Astrocyte of the spinal cord (primary cell): ENCODE data around the gene EEF1AKMT4.

Experiments
- DNase-seq: peaks from one replicate; pipeline ENCODE4 v3.0.0; 2011; ENCODE audit warnings: low read depth, low spot score
- H3K4me3 ChIP-seq: 2 replicates; pipeline ENCODE4 v1.5.1; 2011; ENCODE audit warnings: low read depth, mild to moderate bottlenecking, low read length, moderate library complexity
- CTCF ChIP-seq: IDR thresholded peaks from 2 replicates; pipeline ENCODE4 v1.5.1; 2012; ENCODE audit warnings: low read depth, mild to moderate bottlenecking, low read length, inconsistent platforms
- in situ Hi-C: cut with HindIII; loops from 2 replicates; pipeline ENCODE4 v1.10.0; 2017; ENCODE audit warnings: low sequenced_read_pairs

The EEF1AKMT4 gene

GRCh38 chr3:184272269-184272668 is 22.8 kb downstream of the EEF1AKMT4 start:
- in situ Hi-C loops: no loop called here
- no peak for DNase-seq
- TF ChIP-seq CTCF: no peak

GRCh38 chr3:184275381-184275701 is 25.9 kb downstream of the EEF1AKMT4 start:
- no peak for DNase-seq
- H3K4me3 ChIP-seq: no peak overlapping the region
- no peak for TF ChIP-seq CTCF
- in situ Hi-C loops: no loop called here

More at GRCh38 chr3:184272269-184272668, 22.8 kb downstream of the EEF1AKMT4 start:
- no peak overlapping the region for H3K4me3 ChIP-seq

- no peak for DNase-seq
- H3K4me3 ChIP-seq: no peak within 1 kb of the TSS
- no peak for TF ChIP-seq CTCF
- in situ Hi-C loops: no loop called here
Observed at GRCh38 chr3:184275961-184276910, 26.8 kb downstream of the EEF1AKMT4 start, which contains the start of gene ECE2. TSS of gene ECE2 (plus strand) at chr3:184276022. CDS start at chr3:184276154, 132 bp downstream.

- in situ Hi-C loops: no loop called here
- TF ChIP-seq CTCF: no peak
- H3K4me3 ChIP-seq: no peak overlapping the region
- DNase-seq: no peak
Observed at GRCh38 chr3:184277366-184277765, 27.9 kb downstream of the EEF1AKMT4 start.

- no peak for TF ChIP-seq CTCF
- DNase-seq: no peak
- in situ Hi-C loops: no loop called here
- no peak overlapping the region for H3K4me3 ChIP-seq
Observed at GRCh38 chr3:184282941-184283340, 33.5 kb downstream of the EEF1AKMT4 start.

- in situ Hi-C loops: no loop called here
- TF ChIP-seq CTCF: no peak
- DNase-seq: no peak
- H3K4me3 ChIP-seq: no peak overlapping the region
Observed at GRCh38 chr3:184283681-184284080, 34.2 kb downstream of the EEF1AKMT4 start.
